Erythroblast (primary cell): ENCODE results near the gene ABCF1.
A peak's percentile ranks its signal among the peaks of the same experiment; 100 is the strongest.

Source experiments
- GATA1 ChIP-seq: IDR thresholded peaks from 2 replicates; pipeline ENCODE4 v1.6.1; 2011; ENCODE audit warnings: low read depth, mild to moderate bottlenecking, control low read depth, low read length, moderate library complexity
- POLR2A ChIP-seq: IDR thresholded peaks from 2 replicates; pipeline ENCODE4 v1.6.1; 2011; ENCODE audit warnings: mild to moderate bottlenecking, low read length

GRCh38 chr6:30613251-30614043 lies 42.2 kb downstream of the ABCF1 start:
- TF ChIP-seq POLR2A, result peak; percentile 6
- no peak for TF ChIP-seq GATA1
